Amniotic stem cell (primary cell): ENCODE data around the gene SLC47A1.
"Not testable (repeated sequence)": the region's sequence is repeated elsewhere in the genome, so short reads cannot be mapped to it uniquely, and the experiment has no call there.

Experiments used
- DNase-seq: peaks from one replicate; lab custom pipeline; 2025; lab: John Stamatoyannopoulos, UW

The SLC47A1 gene

DNA sequence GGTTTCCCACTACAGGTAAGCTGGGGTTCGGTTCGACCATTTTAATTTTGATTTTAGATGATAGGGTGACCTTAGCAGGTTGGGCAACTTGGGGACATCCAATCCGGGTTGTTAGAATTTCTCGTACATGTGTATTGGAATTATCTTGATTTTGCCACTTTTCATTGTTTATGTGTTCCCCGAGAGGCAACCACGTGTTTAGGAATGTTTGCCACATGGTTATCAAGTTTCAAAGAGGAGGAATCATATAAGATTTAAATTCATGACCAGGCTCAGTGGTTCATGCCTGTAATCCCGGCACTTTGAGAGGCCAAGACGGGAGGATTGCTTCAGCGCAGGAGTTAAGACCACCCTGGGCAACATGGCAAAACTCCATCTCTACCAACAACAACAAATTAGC lies 10.0 kb upstream of the SLC47A1 start:
- no peak for DNase-seq

DNA sequence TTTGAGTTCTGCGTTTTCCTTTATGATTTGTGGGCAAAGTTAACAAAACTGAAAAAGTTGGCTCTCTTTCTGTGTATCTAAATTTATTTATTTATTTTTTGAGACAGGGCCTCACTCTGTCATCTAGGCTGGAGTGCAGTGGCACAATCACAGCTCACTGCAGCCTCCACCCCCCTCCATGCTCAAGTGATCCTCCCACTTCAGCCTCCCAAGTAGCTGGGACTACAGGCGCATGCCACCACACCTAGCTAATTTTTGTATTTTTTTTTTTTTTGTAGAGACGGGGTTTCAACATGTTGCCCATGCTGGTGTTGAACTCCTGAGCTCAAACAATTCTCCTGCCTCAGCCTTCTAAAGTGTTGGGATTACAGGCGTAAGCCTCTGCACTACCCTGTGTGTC lies 6.7 kb upstream of the SLC47A1 start:
- not testable (repeated sequence) for DNase-seq

GRCh38 chr17:19531780-19532501 lies 1.7 kb upstream of the SLC47A1 start:
- DNase-seq = no peak

GRCh38 chr17:19533036-19533717 lies 477 bp upstream of the SLC47A1 start:
- DNase-seq = no peak

- no peak for DNase-seq
Measured at GRCh38 chr17:19534562-19535149, 1.0 kb downstream of the SLC47A1 start.

DNA sequence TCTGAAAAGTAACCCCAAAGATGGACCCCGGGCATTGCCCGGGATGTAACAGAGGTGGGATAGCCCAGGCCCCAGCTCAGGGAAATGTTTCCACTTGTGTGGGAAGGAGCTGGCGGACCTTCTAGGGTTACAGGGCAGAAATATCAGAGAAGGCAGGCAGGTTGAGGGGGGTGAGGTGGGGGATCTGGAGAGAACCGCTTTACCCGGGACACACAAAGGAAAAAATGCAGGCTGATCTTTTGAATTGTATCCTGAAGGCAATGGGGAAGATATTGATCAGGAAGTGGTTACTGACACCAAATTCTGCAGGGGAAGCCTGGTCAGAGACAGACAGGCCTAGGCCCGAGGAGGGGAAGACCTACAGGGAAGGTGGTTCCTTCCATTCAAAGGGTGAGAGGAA lies 3.5 kb downstream of the SLC47A1 start:
- no peak for DNase-seq

DNA sequence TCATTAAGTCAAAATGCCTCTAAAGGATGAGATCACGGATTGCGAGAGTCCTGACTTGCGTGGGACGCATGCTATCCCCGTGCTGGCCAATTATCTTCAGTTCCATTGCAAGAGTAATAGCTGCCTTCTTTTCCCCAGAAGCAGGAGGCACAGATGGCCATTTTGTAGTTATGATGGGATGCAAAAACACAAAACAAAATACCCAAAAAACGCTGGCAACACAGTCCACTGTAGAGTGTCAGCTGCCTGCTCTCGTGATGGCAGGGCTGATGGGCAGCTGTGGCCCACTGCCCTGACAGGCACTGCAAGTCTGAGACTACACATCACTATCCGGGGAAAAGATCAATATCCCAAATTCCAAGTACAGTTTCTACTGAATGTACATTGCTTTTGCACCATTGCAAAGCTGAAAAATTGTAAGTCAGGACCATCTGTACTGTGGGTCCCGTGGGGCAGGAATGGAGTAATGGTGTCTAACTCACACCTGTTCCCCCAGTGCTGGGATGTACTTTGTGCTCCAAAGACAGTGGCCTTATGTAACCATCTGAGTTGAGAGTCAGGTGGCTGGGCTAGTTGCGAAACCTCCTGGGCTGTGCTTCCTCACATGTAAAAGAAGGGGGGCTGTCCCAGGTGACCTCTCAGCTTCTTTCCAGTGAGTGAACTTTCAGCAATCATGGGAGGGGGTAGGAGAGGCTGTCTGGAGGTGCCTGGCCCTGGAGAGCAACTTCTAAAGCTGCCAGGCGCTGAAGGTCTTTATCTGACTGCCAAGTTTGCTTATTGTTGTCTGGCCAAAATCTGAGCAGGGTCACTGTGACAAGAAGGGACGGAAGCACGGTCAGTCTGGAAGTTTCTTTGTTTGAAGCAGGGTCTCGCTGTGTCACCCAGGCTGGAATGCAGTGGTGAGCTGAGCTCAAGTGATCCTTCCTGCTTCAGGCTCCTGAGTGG lies 4.7 kb downstream of the SLC47A1 start:
- DNase-seq = no peak

- DNase-seq = no peak
Measured at GRCh38 chr17:19539040-19539399, 5.4 kb downstream of the SLC47A1 start.

DNA sequence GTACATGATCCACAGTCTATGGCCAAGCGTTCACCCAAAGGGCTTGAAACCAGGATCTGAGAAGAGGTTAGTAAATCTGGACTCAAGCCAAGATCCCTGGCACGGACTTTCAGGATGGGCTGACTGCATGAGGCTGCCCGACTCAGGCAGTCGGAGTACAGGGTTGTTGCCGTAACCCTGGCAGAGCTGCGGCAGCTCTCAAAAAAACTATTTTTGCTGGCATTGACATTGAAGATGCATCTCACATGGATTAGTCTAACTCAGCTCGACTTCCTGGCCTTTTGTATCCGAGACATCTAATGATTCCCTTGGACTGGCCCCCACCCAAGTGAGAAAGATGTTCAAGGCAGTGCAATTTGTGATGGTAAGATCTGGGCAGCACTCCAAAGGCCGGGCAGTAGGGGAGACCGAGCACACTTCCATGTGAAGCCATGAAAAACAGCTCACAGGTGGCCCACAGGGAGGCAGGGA lies 6.2 kb downstream of the SLC47A1 start:
- DNase-seq = no peak

- no peak for DNase-seq
Measured at GRCh38 chr17:19540706-19541370, 7.2 kb downstream of the SLC47A1 start.

DNA sequence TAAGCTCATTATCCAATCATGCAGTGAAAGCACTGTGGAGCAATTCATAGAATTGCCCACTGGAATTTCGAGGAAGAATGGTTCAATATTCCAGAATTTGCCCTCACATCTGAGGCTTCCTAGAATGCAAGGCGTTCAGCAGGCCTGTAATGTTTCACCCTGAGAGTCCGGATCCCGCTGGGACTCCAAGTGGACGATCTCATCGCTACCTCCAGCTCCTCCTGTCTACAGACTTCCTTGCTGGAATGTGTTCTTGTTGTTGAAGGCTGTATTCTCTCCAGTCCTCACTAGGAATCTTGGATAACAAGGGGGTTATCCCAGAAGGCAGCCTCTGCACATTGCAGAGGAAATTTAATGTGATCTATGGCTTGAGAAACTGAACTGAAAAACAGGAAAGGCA lies 7.8 kb downstream of the SLC47A1 start:
- no peak for DNase-seq

- DNase-seq = no peak
Measured at GRCh38 chr17:19542247-19542646, 8.6 kb downstream of the SLC47A1 start.

DNA sequence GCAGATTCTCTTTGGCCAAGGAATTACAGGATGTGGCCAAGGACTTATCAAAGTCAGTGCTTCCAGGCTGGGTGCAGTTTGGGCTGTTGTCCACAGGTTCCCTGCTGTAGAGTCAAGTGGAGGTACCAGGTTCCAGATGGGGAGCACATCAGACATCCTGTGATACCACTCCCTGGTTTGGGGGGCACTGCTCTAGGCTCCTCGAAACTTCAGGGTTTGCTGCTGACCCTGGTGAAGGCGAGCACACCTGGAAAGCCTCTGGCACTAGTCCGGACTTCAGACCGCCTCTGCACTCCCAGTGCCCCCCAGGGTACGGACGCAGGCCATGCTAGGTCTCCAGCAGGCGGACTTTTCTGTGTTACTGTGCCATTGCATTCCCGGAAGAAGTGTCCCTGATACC lies 10.7 kb downstream of the SLC47A1 start:
- DNase-seq = no peak

GRCh38 chr17:19546289-19547065 lies 12.8 kb downstream of the SLC47A1 start:
- DNase-seq = no peak

- no peak for DNase-seq
Measured at GRCh38 chr17:19549746-19550623, 16.3 kb downstream of the SLC47A1 start.

DNA sequence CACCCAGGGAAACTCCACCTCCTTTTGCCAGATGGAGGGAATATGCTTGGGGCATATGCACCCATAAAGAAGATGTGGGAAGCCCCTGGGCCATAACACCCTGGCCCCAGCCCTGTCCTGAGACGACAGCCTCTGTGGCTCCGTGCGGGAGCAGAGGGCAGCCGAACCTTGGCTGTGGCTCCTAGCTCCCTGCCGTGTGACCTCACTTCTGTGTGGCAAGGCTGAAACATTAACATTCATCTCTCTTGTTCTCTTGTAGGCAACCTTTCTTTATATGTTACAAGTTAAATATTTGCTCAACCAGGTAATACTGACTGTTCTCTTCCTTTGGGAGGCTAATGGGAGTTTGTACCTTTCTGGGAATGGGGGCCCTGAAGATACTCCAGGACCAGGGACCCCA lies 17.5 kb downstream of the SLC47A1 start:
- DNase-seq = no peak

GRCh38 chr17:19551591-19552148 lies 18.0 kb downstream of the SLC47A1 start:
- DNase-seq = no peak

- DNase-seq = no peak
Measured at GRCh38 chr17:19553036-19553435, 19.4 kb downstream of the SLC47A1 start.

DNA sequence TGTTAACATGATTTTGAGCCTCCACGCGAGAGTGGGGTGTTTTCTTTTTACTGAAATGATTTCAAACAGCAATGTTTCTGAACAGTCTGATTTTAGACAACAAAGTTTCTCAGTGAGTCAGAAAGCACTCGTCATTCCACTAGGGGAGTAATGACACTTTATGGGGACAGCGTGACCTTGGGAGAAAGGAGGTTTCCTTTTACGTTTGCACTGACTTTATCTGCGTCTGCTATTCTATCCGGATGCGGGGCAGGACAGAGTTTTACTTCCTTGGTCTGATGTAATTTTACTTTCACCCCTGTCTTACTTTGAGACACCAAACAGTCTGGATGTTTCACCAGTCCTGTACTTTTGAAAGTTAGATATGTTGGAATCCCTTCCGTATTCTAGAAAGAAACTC lies 20.7 kb downstream of the SLC47A1 start:
- no peak for DNase-seq

DNA sequence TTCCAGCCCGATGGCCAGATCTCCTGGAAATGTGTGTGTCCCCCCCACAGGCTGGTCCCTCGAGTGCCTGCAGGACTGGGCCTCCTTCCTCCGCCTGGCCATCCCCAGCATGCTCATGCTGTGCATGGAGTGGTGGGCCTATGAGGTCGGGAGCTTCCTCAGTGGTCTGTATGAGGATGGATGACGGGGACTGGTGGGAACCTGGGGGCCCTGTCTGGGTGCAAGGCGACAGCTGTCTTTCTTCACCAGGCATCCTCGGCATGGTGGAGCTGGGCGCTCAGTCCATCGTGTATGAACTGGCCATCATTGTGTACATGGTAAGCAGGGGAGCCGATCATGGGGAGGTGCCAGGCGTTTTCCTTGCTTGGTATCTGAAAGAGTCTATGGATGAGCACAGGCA lies 22.1 kb downstream of the SLC47A1 start:
- no peak for DNase-seq
